ENCODE results near the gene NECTIN2.
"Not testable (repeated sequence)": the region's sequence is repeated elsewhere in the genome, so short reads cannot be mapped to it uniquely, and the experiment has no call there.

Gene NECTIN2

DNA sequence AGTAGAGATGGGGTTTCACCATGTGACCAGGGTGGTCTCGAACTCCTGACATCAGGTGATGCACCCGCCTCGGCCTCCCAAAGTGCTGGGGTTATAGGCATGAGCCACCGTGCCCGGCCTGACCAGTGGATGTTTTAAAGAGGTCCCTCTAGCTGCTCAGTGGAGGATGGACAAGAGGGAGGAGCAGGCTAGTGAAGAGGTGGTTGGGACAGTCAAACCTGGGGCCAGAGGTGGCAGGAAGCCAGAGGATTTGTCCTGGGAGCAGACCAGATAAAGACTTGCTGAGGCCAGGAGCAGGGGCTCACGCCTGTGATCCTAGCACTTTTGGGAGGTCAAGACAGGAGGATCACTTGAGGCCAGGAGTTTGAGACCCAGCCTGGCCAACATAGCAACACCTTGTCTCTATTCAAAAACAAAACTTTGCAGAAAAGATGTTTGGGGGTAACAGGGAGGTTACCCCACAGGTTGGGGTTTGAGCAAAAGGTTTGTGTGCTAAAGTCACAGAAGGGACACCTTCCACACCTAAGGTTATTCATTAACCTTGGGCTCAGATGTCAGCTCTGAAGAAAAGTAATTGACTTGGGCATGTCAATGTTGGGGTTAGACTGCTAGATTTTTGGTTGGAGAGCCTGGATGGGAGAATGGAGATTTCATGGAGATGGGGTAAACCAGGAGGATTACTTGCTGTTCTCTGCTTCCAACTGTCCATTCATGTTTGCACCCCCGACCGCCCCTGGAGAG lies 28.2 kb upstream of the NECTIN2 start:
- no peak for DNase-seq (ENCODE audit: low read depth in 2 of 2)

DNA sequence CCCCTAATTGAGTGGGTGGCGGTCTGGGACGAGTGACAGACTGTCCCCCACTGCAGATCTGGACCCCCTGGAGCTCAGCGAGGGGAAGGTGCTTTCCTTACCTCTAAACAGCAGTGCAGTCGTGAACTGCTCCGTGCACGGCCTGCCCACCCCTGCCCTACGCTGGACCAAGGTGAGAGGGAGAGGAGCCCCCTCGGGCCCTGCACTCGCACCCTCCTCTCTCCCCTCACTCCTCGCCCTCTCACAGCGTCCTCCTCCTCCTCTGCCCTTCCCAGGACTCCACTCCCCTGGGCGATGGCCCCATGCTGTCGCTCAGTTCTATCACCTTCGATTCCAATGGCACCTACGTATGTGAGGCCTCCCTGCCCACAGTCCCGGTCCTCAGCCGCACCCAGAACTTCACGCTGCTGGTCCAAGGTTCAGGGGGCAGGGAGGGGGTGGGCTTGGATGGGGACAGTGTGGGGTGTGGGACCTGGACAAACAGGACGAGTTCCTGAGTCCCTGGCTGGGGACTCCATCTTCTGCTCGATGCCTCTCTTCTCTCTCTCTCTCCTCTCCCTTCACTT lies 27.5 kb upstream of the NECTIN2 start:
- DNase-seq (ENCODE audit: low read depth in 2 of 2) = no peak

DNA sequence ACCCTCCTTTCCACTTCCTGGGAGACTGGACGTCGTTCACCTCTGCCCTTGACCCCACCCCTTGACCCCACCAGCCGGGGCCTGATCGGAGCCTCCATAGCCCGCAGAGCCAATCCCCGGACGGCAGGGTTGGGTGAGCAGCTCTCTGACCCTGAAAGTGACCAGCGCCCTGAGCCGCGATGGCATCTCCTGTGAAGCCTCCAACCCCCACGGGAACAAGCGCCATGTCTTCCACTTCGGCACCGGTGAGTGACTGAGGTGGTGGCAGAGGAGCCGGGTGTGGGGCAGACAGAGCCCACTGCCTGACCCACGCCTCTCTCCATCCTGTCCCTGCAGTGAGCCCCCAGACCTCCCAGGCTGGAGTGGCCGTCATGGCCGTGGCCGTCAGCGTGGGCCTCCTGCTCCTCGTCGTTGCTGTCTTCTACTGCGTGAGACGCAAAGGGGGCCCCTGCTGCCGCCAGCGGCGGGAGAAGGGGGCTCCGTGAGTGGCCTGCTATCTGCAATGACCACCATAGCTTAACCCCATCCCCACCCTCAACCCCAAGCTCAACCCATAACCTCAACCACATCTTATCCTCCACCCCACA lies 26.8 kb upstream of the NECTIN2 start:
- no peak for DNase-seq (ENCODE audit: low read depth in 2 of 2)

DNA sequence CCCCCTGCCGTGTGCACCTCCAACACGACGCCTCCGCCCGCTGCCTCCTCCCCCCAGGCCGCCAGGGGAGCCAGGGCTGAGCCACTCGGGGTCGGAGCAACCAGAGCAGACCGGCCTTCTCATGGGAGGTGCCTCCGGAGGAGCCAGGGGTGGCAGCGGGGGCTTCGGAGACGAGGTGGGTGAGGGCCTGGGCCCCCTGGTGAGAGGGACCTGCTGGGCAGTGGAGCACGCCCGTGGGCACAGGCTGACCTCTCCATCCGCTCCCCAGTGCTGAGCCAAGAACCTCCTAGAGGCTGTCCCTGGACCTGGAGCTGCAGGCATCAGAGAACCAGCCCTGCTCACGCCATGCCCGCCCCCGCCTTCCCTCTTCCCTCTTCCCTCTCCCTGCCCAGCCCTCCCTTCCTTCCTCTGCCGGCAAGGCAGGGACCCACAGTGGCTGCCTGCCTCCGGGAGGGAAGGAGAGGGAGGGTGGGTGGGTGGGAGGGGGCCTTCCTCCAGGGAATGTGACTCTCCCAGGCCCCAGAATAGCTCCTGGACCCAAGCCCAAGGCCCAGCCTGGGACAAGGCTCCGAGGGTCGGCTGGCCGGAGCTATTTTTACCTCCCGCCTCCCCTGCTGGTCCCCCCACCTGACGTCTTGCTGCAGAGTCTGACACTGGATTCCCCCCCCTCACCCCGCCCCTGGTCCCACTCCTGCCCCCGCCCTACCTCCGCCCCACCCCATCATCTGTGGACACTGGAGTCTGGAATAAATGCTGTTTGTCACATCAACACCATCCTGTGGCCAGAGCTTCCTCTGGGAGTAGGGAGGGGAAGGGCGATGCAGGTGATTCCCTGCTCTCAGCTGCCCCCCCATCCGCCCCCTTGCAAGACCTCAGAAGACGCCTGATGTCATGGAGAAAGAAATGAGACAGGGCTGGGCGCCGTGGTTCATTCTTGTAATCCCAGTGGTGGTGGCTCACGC lies 25.2 kb upstream of the NECTIN2 start:
- DNase-seq (ENCODE audit: low read depth in 2 of 2) = no peak

DNA sequence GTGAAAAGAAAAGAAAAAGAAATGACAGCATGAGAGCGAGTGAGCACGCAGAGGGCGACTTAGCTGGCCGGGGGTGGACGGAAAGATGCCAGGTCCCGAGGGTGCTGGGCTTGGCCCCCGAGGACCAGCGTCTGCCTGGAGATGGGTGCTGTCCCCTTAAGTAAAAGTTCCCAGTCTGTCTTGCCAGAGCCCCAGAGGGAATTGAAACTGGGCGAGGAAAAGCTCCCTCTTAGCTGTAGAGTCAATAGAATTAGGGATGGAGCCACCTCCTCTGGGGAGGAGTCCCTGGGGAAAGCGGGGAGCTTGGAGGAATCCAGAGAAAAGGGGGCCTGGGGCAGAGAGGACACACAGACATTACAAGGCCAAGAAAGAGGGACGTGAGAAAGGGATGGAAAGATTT lies 23.9 kb upstream of the NECTIN2 start:
- no peak for DNase-seq (ENCODE audit: low read depth in 2 of 2)

DNA sequence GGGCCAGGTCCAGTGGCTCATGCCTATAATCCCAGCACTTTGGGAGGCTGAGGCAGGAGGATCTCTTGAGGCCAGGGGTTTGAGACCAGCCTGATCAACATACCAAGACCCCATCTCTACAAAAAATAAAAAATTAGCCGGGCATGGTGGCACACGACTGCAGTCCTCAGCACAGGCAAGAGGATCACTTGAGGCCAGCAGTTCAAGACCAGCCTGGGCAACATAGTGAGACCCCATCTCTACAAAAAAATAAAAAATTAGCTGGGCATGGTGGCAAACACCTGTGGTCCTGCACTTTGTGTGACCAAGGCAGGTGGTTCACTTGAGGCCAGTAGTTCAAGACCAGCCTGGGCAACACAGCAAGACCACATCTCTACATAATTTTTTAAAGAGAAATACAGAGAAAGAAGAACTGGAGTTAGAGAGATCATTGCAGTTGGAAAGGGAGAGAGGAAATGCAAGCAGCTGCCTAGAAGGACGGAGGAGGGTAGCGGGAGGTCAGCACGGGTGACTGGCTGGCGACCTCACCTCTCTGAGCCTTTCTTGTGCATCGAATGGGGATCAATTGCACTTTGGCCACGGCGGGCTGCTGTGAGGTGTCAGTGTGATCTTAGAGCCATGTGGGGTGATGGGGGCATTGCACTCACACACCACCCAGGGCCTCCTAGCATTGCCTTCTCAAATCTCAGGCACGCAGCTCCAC lies 23.3 kb upstream of the NECTIN2 start:
- DNase-seq (ENCODE audit: low read depth in 2 of 2) = no peak

DNA sequence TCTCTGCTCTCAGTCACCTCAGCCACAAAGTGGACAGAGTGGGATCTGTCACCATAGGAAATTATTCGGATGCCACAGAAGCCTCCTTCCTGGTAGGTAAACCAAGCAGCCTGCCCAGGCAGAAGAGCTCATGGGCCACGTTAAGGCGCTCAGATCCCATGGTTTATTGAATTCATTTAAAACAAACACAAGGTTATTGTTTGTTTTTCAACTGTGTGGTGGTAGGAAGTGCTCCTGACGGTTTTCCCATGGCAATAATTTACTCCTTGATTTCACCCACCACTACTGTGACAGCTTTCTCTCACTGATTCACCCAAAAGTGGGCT lies 22.8 kb upstream of the NECTIN2 start:
- no peak for DNase-seq (ENCODE audit: low read depth in 2 of 2)

DNA sequence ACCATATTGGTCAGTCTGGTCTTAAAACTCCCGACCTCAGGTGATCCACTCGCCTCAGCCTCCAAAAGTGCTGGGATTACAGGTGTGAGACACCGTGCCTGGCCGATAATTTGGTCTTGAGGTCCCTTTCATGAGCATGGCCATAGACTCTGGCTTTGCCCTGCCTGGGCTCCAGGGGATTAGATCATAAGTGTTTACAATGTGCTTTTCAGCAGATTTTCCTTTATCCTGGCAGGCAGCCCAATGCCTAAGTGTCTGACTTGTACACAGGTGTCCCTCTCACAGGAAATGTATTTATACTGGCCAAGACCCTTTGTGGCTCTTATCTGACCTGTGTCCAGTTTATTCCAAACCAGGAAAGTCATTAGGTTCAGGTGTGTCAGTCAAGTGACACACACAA lies 21.3 kb upstream of the NECTIN2 start:
- no peak for DNase-seq (ENCODE audit: low read depth in 2 of 2)

DNA sequence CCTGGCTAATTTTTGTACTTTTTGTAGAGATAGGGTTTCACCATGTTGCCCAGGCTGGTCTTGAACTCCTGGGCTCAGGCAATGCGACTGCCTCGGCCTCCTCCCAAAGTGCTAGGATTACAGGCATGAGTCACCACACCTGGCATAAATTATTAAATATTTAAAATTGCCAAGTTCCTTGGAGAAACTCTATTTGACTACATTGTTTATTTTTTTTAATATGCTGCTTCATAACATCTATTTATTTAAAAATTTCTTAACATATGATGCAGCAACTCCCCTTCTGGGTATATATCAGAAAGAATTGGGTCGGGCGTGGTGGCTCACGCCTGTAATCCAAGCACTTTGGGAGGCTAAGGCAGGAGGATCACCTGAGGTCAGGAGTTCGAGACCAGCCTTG lies 13.2 kb upstream of the NECTIN2 start:
- not testable (repeated sequence) for DNase-seq (ENCODE audit: low read depth in 2 of 2)

DNA sequence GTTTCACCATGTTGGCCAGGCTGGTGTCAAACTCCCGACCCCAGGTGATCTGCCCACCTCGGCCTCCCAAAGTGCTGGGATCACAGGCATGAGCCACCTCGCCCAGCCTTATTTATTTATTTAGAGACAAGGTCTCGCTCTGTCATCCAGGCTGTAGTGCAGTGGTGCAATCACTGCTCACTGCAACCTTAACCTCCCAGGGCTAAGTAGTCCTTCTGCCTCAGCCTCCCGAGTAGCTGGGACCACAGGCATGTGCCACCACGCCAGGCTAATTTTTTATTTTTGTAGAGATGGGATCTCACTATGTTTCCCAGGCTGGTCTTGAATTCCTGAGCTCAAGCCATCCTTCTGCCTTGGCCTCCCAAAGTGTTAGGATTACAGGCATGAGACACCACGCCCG lies 11.7 kb upstream of the NECTIN2 start:
- DNase-seq (ENCODE audit: low read depth in 2 of 2) = not testable (repeated sequence)

DNA sequence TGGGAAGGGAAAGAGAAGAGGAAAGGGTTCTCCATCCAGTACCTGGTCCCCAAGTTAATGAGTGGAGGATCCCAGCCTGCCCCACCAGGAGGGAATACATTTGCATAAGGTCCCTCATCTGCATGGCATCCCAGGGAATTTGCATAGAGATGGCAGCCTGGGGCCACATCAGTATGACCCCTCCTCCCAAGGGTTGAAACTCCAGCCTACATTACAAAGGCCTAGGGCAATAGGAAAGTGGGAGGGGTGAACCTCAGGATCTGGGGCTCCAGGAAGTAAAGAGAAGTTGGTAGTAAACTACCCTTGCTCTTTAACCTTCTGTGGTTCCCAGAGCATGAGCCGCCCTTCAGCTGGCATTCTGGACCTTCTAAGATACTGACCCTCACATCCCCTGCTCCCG lies 6.8 kb upstream of the NECTIN2 start:
- DNase-seq (ENCODE audit: low read depth in 2 of 2) = no peak

DNA sequence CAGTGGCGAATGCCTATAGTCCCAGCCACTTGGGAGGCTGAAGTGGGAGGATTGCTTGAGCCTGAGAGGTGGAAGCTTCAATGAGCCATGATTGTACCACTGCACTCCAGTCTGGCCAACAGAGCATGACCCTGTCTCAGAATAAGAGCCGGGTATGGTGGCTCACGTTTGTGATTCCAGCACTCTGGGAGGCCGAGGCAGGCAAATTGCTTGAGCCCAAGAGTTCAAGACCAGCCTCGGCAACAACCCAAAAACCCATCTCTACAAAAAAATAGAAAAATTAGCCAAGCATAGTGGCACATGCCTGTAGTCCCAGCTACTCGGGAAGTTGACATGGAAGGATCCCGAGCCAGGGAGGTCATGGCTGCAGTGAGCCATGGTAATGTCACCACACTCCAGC lies 5.3 kb upstream of the NECTIN2 start:
- DNase-seq (ENCODE audit: low read depth in 2 of 2) = no peak

DNA sequence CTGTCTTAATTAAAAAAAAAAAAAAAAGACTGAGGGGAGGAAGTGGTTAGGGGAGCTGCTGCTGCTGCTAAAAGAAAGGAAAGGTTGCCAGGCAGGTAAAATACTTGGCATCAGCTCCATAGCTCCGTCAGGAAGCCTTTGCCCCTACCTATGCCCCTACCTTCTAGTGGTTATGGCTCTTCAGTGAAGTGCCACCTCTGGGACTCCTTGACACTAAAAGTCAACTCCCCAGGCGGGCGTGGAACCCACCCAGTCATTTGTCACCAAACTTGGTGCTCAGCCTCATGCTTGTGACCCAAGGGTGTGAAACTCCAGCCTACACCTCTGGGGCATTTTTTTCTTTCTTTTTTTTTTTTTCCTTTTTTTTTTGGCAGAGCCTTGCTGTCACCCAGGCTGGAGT lies 4.9 kb upstream of the NECTIN2 start:
- DNase-seq (ENCODE audit: low read depth in 2 of 2) = no peak

DNA sequence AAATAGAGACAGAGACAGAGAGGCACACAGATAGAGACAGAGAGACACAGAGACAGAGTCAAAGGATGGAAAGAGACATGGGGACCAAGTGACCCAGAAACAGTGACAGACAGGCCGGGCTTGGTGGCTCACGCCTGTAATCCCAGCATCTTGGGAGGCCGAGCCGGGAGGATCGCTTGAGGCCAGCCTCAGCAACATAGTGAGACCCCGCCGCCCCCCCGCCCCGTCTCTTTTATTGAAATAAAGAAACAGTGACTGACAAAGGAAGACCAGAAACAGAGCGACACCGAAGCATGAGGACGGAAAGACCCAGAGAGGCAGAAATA lies 848 bp upstream of the NECTIN2 start:
- DNase-seq (ENCODE audit: low read depth in 2 of 2) = no peak

DNA sequence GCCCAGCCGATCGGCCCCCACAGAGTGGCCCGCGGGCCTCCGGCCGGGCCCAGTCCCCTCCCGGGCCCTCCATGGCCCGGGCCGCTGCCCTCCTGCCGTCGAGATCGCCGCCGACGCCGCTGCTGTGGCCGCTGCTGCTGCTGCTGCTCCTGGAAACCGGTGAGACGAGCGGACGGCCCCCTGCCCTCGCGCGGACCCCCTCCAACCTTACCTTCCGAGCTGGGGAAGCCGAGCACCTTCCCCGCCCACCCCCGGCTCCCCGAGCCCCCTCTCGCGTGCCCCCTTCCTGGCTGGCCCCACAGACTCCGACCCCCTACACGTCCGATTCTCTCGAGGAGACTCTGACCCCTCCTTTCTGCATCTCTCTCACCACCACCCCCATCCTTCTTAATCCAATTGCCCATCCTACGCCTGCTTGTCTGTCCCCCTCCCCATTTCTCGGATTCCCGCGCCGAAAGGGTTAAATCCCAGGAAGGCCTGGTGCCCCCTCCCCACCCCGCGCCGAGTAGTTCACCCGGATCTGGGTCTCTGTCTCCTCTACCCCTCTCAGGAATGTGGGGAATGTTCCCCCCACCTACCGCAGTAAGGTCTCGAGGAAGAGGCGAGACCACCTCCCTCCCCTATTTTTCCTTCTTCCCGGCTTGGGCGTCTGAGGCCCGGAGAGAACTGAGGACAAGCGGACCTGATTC lies 502 bp downstream of the NECTIN2 start:
- no peak for DNase-seq (ENCODE audit: low read depth in 2 of 2)

DNA sequence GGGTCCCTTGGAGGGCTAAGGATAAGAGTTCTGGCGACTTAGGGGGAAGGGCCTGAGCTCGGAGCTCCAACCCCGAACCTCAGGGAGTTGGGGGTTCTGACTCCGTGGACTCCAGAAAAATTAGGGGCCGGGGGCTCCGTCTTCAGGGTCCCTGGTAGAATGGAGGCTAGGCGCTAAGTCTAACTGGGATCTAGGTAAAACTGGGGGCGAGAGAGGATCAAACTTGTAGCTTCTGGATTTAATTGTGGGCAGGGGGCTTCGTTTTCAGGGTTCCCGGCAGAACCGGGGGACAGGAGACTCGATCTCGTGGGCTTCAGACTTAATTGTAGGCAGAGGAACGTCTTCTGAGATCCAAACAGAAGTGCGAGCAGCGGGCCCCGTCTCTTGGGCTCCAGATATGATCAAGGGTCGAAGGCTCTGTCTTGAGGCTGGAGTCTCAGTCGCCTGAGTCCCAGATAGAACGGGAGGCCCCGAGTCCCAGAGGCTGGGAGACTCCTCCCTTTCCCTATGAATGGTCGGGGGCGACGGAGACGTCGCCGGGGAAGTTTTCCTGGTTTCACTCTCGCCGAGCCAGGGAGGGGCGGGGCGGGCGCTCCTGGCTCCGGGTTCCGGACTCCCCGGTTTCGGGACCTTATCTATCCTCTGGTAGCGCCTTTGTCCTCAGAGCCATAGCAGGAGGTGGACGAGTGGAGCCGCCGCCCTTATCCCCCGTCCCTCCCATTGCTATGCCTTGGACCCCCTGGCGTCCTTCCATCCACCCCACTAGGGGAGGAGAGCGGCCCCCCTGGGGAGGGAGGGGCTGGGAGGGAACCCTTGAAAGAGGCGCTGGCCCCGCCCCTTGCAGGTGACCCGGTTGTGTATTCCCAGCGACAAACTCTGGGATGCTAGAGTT lies 1.3 kb downstream of the NECTIN2 start:
- DNase-seq (ENCODE audit: low read depth in 2 of 2) = no peak

DNA sequence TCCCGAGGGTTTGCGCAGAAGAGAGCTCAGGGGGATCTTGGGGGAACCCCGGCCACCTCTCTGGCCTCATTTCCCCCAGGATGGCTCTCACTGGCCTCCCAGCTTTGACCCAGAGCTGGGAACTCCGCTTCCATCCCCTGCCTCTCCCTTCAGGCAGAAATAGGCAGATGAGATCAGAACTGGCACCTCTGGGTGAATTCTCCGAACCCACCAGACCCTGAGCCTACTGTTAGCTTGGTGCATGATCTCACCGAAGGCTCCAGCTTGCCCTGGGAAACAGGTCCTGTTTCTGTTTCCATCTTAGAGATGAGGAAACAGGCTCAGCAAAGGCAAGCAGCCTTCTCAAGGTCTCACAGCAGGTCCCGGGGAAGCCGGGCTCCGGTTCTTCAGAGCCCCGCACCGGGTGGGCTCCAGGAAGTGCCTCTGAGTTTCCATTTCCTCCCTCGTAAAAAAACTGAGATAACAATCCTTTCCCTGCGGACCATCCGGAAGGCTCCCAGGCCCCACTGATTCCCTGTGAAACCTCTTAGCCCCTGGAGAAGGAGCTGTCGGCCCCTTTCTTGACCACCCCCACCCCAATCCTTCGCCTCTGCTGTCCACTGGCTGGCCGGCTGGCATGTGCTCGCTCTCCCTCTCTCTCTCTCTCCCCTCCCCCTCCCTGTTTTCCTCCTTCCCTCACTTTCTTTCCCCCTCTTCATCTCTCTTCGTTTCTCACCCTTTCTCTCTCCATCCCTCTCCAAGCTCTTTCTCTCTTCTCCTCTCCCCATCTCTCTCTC lies 2.1 kb downstream of the NECTIN2 start:
- no peak for DNase-seq (ENCODE audit: low read depth in 2 of 2)

DNA sequence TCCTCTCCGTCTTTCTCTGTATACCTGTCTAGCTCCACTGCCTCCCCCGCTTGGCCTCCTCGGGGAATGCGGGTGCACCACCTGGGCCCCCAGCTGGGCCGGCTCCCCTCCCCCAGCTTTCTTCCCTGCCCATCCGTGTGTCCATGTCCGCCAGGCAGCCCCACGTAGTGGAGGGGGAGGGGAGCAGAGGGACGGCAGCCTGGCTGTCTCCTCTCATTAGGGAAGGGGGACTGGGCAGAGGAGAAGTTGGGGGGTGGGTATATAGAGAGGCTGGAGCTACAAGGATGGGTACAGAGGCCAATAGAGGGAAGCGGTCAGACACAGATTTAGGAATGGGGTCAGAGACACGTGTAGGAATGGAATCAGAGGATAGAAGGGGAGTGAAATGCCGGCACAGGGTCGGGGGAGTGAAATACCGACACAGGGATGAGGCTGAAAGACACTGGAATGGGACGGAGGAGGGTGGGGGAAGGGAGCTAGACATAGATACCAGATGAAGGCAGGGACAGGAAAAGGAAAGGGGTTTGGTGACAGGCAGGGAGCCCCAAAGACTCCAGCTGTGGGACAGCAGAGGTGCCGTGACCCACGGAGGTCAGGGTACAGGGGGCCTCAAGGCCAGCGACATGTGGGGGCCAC lies 2.8 kb downstream of the NECTIN2 start:
- DNase-seq (ENCODE audit: low read depth in 2 of 2) = no peak

DNA sequence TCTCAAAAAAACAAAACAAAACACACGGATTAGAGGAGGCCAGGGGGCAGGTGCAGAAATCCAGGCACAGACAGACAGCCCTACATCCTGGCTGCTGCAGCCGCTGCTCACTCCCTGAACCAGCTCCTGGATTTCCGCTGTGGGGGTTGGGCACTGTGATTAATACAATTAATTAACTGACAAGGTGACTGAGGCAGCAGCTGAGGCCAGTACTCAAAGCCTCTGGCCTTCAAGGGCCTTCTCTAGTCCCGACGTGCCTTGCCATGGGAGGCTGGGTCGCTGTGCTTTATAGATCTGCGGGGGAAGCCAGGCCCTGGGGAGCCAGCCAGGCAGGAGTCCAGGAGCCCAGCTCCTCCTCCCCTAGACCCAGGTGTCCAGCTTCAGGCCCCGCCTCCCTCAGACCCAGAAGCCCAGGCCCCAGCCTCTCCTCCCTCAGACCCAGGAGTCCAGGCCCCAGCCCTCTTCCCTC lies 4.6 kb downstream of the NECTIN2 start:
- DNase-seq (ENCODE audit: low read depth in 2 of 2) = no peak
